ACHN (cell line): ENCODE measurements around the gene HEXA.

Experiments
- DNase-seq: peaks from one replicate; pipeline ENCODE4 v3.0.0-alpha.2; 2015
- in situ Hi-C: cut with HindIII; loops from 2 replicates; pipeline ENCODE4 v1.10.0; 2017; ENCODE audit warnings: low sequenced_read_pairs, low pct_ligation_motif_present, low pct_unique_long_range_greater_than_20kb

Gene HEXA

DNA sequence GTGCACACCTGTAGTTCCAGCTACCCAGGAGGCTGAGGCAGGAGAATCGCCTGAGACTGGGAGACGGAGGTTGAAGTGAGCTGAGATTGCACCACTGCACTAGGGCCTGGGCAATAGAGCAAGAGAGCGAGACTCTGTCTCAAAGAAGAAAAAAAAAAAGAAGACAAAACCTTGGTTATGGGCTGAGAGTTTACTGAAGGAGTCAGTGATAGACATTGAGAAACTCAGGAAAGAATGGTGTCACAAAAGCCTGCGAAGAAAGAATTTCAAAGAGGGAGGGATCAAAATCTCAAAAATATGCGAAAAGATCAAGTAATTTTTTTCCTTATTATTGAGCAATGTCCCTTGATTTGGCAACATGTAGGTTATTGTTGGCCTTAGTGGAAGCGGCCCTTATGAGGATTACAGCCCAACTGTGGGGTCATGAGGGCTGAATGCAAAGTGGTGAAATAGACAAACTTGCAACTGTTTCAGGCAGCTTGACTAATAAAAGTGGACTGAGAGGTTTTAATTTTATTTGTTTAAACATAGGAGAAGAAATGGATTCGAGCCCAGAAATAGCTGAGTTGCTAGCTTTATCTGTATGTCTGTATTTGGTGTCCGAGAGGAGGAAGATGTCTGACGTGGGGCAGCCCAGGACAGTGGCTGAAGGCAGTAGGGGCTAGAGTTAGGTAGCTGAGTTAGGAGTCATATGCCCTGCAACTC, 37.0 kb downstream of the HEXA start:
- in situ Hi-C loops, result no loop called here
- DNase-seq, result no peak

DNA sequence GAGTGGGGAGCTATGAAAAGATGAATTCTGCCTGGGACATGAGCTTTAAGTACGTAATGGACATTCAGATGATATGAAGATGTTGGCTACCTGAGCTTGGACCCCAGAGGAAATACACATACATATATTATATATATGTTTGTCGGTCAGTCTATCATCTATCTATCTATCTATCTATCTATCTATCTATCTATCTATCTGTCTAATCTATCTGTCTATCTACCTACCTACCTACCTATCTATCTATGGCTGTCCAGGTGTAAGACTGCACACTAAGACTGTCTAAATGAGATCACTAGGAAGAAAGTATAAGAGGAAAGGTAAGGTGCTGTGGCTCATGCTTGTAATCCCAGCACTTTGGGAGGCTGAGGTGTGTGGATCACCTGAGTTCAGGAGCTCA, 37.7 kb downstream of the HEXA start:
- in situ Hi-C loops, result no loop called here
- DNase-seq, result no peak

DNA sequence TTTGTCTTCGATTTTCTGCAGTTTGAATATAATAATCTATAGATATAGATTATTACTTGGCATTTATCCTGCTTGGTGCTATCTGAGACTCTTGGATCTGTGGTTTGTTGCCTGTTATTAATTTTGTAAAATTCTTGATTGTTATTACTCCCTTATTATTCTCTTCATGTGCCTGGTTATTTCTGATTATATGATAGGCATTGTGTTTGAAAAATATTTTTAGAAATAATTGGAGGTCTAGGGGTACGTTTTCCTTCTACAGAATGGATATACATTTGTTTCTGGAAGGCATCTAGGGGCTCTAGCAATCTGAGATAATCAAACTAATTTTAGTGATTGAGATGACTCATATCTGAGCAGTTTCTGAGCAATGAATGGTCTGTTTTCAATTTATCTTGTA, 41.0 kb downstream of the HEXA start:
- in situ Hi-C loops, result no loop called here
- DNase-seq, result no peak

DNA sequence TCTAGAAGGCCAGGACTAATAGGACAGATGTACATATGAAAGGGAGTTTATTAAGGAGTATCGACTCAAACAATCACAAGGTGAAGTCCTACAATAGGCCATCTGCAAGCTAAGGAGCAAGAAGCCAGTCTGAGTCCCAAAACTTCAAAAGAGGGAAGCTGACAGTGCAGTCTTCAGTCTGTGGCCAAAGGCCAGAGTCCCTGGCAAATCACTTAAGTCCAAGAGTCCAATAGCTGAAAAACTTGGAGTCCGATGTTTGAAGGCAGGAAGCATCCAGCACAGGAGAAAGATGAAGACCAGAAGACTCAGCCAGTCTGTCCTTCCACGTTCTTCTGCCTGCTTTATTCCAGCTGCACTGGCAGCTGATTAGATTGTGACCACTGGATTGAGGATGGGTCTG, 44.8 kb downstream of the HEXA start:
- DNase-seq, result no peak
- in situ Hi-C loops, result no loop called here

DNA sequence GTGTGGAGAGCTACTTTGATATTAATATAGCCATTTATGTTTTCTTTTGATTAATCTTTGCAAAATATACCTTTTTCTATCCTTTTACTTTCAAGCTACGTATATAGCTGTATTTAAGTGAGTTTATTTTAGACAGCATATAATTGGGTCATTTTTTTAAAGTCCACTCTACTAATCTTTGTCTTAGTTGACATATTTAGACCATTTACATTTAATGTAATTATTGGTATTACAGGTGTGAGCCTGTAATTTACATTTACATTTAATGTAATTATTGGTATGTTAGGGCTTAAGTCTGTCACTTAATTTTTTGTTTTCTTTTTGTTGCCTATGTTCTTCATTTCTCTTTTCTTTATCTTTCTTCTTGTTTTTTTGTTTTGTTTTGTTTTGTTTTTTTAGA, 52.1 kb downstream of the HEXA start:
- in situ Hi-C loops, result no loop called here
- DNase-seq, result no peak

DNA sequence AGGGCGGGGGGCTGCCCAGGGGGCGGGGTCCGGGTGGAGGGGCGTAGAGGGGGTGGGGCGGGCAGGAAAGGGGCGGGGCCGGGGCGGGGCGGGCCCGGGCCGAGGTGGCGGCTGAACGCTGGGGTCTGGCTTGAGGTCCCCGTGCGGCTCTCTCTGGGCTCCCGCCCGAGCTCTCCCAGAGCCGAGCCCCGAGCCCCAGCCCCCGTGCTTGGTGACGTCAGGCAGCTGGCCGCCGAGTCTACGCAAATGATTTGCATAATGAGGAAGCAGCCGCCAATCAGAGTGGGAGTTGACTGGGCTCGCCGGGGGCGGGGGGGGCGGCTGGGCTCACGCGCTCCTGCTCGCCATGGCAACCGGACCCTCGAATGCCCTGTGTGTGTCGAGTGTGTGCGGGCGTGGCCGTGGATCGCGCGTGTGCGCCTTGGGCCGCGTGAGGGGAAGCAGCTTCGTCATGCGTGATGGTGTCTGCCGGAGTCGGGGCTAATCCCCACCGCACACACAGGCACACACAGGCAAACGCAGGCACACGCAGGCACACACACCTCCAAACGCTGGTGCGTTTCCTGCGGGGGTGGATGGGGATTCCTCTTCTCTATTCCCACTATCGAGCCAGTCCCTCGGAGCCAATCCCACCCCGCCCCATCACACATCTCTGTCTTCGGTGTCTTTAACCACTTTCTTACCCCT, 55.7 kb downstream of the HEXA start, which contains the start of gene CELF6:
TSS of gene CELF6 (minus strand) at position 173 of the 687 bp plus-strand sequence. CDS start 283 bp downstream, outside the sequence.
- peak; percentile 82 for DNase-seq
- in situ Hi-C loops, result no loop called here

DNA sequence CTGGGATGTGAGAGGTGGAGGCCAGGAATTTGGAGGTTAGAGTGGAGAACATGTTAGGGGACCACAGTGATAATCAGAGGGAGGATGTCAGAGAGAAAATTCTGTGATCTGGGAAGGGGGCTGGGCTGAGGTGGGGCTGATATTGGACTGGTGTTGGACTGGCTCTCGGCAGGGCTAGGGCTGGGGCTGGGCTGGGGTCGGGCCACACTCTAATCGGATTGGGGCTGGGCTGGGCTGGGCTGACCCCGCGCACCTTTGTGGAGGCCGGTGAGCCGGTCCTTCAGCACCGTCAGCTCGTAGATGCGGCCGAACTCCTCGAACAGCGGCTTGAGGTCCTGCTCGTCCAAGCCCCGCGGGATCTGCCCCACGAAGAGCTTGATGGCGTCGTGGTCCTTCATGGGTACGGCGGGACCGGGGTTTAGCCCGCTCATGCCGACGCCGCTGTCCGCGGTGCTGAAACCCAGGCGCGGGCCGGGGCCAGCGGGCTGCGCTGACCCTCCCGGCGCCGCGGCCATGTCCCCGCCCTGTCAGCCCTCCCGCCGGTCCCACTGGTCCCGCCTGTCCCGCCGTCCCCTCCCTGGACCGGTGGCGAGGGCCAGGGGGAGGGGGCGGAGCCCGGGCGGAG, 56.3 kb downstream of the HEXA start:
- peak; percentile 75 for DNase-seq
- in situ Hi-C loops, result no loop called here

DNA sequence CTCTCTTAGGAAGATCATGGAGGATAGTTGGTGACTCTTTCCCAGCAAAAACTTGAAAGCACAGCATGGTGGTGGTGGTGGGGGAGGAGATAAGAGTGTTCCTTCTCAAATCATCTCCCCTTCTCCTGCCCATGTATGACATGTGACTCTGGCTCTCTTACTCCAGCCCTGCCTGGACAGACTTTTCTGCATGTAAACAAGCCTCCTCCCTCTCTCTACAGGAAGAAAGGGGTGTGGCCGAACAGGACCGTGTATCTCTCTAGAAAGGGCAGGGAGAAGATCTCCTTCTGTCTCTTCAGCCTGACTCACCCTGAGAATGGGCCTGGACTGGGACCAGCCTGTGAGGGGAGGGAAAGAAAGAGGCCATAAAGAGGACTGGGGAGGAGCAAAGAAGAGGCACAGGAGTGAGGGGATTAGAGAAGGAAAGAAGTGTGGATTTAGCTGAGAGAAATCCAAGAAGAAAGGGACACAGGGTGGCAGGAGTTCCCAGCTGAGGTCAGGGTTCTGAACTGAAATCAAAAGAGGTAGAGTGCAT, 57.3 kb downstream of the HEXA start:
- in situ Hi-C loops, result no loop called here

DNA sequence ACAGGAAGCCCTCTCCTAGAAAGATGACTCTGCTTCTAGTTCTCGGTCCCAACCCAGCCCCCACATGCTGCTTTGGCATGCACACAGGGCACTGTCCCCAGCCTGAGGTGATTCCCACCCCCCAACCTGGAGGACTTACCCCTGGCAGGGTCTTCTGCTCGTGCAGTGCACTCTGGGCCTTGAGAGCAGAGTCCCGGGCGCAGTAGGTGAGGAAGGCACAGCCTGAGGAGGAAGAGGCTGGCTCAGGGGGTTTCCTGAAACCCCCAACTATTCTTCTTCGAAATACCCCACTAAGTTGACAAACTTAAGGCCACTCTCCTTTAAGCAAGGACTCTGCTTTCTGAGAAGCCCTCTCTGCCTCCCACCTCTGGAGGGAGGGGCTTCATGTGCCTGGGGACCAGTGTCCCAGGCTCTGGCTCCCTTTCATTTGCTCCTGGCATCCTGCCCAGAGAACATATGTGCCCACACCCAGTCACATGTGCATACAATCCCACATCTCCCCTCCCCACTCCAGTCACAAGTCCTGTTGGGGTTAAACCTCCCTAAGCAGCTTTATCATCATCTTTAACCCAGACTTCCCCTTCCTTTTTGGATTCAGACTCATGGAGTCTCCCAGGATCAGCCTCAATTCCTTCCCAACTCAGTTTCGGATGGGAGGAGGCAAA, 60.0 kb downstream of the HEXA start:
- in situ Hi-C loops, result no loop called here

More for the DNA sequence above, 57.3 kb downstream of the HEXA start:
- DNase-seq, result no peak

DNA sequence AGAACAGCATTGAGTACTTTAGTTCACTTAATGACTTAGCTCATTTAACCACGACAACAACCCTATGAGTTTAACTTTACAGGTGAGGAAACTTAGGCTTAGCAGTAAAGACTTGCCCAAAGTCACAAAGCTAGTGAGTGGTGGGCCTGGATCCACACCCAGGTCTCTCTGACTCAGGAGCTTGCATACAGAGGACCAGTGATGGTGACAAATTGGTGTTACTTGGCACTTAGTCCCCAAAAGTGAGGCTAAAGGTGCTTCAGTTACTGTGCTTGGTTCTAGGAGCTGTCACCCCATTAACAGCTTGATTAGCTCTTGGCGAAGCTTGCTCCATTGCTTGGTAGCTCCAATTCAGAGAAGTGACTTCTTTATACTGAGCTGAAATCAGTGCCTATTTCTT, 61.9 kb downstream of the HEXA start:
- DNase-seq, result no peak
- in situ Hi-C loops, result no loop called here

More for the DNA sequence above, 60.0 kb downstream of the HEXA start:
- DNase-seq, result no peak

DNA sequence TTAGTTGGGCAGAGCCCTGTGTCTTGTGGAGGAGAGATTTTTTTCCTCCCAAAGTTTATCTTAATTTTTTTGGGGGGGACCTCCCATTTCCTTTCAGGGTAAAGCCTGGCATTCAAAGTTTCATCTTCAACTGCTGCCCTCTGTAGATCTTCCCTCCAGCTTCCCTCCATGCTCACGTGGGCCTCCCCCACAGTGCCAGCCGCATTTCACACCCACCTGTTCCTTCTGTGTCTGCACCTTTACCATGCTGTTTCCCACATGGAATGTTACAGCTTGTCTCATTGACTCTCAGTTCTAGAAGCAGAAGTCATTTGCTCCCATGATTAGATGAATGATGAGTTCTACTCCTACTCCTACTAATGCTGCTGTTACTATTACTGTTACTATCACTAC, 62.4 kb downstream of the HEXA start:
- no peak for DNase-seq
- in situ Hi-C loops, result no loop called here

DNA sequence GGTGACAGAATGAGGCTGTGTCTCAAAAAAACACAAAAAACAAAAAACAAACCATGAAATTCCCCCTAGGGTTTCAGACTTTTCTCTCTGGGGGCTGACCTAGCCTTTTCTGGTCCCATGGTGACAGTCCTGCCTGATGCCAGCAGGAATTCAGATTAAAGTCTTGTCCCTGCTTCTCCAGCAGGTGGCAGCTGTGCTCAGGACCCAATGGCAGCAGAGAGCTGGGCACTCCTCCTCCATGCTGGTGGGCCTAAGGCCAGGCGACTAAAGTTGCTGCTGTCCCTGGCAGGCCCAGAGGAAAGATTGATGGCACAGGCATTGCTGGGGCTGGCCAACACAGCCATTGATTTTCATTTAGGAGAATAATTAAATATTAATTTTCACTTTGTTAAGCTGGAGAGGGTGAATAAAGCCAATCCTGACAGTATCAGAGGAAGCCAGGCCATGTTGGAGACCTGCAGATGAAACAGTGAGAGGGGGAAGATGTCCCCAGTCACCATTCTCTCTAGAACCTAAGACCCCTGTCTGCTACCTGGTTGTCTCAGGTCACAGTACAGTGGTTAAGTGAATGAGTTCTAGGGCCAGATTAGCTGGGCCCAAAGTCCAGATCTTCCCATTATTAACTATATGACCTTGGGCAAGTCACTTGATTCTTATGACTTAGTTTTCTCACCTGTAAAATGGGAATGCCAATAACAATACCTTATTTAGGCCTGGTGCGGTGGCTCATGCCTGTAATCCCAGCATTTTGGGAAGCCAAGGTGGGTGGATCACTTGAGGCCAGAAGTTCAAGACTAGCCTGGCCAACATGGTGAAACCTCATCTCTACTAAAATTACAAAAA, 63.0 kb downstream of the HEXA start:
- in situ Hi-C loops, result no loop called here
- DNase-seq, result peak; percentile 67

DNA sequence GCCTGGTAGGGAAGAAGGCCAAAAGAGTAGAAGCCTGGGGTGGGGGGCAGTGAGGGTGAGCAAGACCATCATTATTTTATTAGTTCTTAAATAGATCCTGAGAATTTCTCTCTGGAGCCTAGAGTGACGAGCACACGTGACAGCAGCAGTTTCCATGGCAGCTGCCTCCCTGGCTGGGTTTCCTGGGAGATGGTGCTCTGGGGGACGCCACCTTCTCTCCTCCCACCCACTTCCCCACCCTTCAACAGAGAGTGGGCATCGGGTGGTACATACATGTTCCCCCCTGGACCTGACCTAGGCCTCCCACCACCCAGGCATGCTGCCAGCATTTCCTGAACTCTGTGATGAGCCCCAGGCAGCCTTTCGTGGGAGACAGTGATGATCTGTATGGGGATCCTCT, 68.8 kb downstream of the HEXA start:
- DNase-seq, result no peak
- in situ Hi-C loops, result no loop called here

DNA sequence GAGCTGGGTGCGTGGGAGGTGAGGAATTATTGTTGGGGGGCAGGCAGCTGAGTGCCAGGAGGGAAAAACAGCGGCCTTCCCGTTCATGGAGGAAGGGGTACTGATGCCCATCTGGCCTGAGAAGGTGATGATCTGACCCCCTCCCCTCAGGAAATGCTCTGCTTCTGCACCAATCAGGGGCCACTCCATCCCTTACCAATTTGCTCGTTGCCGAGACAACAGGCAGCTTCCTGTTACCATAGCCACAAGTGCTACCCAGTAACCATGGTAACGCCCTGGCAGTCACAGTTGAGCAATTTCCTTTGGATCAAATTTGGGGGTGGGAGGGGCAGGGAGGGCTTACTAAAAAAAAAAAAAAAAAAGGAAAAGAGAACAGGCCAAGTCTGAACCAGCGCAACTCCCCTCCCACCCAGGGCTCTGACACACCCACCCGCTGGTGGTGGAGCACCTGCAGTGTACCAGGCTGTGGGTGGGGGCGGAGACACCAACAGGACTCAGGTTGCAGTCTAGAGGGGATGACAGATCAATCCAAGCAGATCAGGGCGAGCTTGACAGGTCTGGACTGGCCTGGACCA, 69.5 kb downstream of the HEXA start:
- no peak for DNase-seq
- in situ Hi-C loops, result no loop called here

DNA sequence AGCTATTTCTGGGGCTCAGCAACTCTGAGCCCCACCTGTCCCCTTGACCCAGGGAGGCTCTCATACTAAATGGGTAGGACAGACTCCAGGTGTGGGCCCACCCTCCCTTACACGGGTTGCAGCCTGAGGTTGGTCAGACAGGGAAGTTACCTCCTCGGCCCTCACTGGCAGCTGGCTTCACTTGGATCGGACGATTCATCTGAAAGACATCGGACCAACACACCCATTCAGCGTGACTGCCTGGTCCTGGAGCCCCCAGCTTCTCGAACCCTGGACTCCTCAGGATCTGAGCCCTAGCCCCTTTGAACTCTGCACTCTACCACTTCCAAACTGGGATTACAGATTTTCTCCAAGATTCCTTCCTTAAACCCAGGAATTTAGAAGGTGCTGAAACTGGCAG, 71.2 kb downstream of the HEXA start:
- DNase-seq, result no peak
- in situ Hi-C loops, result no loop called here

DNA sequence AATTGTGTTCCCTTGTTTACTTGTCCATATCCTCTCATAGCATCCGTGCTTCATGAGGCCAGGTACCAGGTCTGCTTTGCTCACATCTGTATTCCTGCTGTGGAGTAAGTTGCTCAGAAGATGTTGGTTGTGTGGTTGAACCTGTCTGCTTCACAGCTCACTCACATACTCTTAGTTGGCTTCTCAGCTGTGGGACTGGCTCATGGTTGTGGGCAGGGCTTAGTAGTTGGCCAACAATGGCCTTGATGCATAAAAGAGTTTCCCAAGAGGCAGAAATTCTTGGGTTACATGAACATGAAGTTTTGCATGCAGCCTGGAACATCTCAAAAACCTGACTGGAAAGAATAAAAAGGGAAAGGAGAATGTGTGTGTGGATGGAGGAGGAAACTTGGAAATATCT, 72.9 kb downstream of the HEXA start:
- DNase-seq, result no peak
- in situ Hi-C loops, result no loop called here
